AG08396 (cell line): ENCODE data around the gene SLC25A51.
"Not testable (repeated sequence)": the region's sequence is repeated elsewhere in the genome, so short reads cannot be mapped to it uniquely, and the experiment has no call there.

ENCODE experiments used
- DNase-seq: peaks from one replicate; pipeline ENCODE4 v3.0.0; 2012; ENCODE audit warnings: low spot score, mixed read lengths

The SLC25A51 gene

GRCh38 chr9:37904445-37905130, 661 bp upstream of the SLC25A51 start:
- DNase-seq, result peak; percentile 44

DNA sequence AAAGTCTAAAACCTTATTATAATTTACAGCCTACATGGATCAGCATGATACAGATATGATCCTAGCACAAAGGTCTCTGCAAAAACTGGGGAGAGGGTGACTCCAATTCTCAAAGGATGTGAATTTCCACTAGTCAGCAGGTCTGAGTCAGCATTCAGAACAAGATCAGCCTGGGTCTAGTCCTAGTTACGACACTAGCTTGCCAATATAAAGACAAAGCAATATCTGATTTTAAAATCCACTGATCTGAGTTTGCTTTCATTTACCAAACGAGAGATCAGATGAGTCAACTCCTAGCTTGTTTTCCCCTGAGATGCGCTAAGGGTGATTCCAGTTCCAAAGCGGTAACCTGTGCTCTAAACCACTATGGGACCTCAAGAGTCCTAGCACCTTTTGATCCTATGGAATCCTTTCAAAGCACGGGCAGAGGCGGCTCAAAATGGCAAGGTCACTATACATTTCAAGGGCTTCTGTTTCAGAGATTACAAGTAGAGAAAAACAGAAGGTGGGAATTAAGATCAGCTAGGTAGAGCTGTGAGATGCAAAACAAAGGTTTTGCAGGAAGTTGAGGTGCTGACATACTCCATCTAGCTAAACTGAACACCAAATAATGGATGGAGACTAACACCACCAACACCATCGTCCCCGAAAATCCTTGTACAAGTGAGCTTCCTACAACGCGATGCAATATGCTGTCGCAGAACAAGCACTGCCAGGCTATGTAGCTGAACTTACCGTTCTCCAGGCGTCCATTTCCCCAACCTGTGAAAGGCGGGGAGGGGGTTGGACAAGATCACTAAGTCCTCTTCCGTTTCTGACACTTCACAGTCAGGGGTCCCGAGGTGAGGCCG, 906 bp downstream of the SLC25A51 start:
- peak; percentile 49 for DNase-seq

DNA sequence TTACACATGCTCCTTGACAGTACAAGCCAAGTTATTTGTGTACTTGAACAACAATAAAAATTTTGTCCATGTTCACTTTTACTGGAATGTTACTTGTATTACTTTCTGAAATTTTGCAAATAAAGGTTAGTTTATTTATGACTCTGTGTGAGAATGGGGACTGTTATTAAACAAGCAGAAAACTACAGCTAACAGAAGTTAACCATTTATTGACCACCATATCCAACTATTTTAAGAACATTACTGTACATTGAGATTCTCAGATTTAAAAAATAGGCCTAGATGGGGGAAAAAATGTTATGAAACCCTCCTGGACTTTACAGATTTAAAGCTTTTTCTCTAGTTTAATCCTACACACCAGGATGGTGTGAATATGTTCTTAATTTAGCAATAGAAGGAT, 1.8 kb downstream of the SLC25A51 start:
- DNase-seq, result no peak

- peak; percentile 55 for DNase-seq
Measured at GRCh38 chr9:37899041-37899440, 4.9 kb downstream of the SLC25A51 start.

DNA sequence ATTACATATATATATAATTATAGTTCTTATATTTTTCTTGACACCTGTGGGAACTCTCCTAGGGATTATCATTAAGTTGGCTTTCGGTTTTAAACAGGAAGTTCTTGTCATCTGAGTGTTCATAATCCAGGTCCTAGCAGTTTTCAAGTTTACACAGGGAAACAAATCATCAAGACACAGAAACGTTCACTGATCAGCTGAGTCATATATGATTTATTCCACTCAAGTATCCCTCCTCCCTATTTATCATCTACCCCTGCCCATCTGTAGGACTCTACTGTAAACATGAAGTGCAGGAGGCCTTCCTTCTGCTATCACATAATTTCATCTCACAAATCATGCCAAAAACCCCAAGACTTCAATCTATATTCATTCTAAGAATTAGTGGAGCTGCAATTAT, 6.3 kb downstream of the SLC25A51 start:
- peak; percentile 30 for DNase-seq

DNA sequence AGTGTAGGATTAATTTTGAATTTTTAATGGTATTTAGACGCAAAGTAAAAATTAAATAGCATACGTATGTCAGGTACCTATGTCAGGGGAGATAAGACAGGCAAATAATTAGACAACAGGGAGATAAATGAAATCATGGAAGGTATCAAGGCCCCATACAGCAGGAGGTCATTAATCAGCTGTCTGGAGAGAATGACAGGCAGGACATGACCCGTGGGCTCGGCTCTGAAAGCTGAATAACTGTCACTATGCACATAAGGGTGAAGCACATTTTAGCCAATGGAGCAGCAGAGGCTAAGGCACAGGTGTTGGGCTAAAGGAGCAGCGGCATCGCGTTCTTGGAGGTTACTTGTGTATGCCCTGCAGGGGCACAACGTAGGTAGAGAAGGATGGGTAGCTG, 11.9 kb downstream of the SLC25A51 start:
- no peak for DNase-seq

- DNase-seq, result not testable (repeated sequence)
Measured at GRCh38 chr9:37891042-37891441, 12.9 kb downstream of the SLC25A51 start.

- no peak for DNase-seq
Measured at GRCh38 chr9:37889536-37889935, 14.4 kb downstream of the SLC25A51 start.

DNA sequence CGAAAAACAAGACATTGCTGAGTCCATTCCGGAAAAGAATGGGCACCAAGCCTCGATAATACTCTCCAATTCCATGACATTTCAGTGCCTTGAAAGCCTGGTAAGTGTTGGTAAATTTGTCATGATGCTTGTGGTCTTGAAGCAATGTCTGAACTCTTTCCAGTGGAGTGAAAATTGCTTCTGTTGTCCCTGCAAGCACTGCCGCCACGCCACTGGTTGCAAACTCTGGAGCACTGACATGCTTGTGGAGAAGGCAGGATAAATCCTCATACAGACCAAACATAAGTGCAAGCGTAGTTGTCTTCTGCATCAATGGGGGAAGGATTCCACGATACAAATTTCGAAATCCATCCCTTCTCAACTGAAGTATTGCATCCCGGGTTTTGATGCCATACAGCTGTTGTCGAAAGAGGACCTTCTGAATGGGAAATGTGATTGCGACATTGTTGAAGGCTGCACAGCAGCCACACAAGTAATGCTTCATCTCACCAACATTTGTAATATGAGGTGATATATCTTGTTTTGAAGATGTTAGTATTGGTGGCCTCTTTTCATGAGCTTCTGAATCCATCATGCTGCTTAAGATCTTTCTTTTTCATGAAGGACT, 15.8 kb downstream of the SLC25A51 start:
- not testable (repeated sequence) for DNase-seq

DNA sequence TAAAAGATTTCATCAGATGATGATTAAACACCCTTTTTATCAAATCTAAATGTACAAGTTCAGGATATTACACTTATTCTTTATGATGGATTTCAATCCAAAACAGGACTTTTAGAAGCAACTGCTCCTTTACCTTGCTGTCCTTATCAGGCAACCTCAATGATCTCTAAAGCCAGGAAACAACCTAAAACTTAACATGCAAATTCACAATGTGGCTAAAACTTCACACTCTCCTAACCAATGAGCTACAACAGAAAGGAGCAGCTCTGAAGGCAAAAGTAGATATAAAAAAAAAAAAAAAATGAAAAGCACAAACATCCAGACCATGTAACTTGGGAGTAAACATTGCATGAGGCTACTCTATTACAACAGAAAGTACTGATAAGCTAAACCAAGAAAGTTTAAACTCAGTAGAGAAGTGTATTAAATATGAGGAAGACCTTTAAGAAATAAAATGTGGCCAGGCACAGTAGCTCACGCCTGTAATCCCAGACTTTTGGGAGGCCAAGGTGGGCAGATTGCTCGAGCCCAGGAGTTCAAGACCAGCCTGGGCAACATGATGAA, 22.9 kb downstream of the SLC25A51 start:
- DNase-seq, result no peak

DNA sequence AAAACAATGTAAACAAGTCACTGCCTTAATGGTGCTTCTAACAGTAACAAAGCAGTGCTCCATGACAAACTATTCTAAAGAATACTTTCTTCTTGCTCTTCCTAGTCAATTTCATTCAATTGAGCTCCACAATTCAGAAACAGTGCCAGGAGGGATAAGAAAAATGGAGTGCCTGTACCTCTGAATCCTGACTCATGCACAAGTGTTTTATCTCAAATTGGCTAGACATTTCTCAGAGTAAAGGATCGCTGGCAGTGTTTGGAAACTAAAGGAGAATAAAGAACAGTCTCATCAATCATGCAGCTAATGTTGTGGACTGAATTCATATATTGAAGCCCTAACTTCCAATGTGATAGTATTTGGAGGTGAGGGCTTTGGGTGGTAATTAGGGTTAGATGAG, 27.6 kb downstream of the SLC25A51 start:
- DNase-seq, result no peak

- no peak for DNase-seq
Measured at GRCh38 chr9:37873955-37874354, 30.0 kb downstream of the SLC25A51 start.

DNA sequence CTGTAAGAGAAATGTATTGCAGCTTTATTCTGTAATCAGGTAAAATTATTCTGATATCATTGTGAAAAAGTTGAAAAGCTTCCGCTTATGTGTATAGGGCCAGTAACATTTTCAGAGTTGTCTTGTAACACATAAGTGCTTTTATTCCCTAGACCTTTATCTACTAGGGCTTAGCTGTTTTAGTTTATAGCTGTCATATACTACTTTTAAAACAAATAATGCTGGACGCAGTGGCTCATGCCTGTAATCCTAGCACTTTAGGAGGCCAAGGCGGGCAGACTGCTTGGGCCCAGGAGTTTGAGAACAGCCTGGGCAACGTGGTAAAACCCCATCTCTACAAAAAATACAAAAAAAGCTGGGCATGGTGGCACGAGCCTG, 33.1 kb downstream of the SLC25A51 start:
- no peak for DNase-seq

DNA sequence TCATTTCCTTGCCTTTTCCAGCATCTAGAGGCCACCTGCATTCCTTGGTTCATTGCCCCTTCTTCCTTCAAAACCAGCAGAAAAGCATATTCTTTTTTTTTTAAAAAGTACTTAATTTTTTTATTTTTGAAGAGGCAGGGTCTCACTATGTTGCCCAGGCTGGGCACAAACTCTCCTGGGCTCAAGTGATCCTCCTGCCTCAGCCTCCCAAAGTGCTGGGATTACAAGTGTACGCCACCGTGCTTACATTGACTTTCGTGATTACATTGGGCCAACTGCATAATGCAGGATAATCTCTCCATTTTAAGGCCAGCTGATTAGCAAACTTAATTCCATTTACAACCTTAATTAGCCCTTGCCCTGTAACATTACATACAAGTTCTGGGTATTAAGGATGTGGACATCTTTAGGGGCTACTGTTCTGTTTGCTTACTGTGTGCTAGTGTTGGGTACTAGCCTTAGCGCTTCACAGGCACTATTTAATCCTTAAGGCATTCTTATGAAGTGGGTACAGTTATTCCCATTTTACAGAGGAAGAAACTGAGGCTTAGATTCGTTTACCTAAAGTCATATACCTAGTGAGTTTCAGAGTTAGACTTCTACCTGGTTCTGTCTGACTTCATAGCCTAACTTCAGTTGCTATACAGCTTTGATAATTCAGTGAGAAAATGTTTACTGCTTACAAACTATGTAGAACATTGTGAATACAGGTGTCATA, 33.7 kb downstream of the SLC25A51 start:
- no peak for DNase-seq

GRCh38 chr9:37862530-37862929, 41.4 kb downstream of the SLC25A51 start:
- no peak for DNase-seq

- DNase-seq, result no peak
Measured at GRCh38 chr9:37859043-37859442, 44.9 kb downstream of the SLC25A51 start.

GRCh38 chr9:37856551-37856950, 47.4 kb downstream of the SLC25A51 start:
- no peak for DNase-seq

- DNase-seq, result no peak
Measured at GRCh38 chr9:37852222-37852621, 51.7 kb downstream of the SLC25A51 start.

DNA sequence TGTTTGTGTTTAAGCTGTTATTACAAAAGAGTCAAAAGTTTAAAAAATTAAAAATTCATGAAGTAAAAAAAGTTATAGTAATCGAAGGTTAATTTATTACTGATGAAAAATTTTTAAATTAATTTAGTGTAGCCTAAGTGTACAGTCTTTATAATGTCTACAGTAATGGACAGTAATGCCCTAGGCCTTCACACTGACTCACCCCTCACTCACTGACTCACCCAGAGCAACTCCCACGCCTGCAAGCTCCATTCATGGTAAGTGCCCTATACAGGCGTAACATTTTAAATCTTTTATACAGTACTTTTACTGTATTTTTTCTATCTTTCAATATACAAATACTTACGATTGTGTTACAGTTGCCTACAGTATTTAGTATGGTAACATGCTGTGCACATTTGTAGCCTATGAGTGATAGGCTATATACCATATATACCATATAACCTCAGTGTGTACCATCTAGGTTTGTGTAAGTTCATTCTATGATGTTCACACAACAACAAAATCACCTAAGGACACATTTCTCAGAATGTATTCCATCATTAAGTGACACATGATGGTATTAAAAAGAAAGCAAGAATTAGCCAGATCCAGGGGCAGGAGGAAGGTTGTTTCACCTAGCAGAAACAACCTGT, 63.2 kb downstream of the SLC25A51 start:
- peak; percentile 35 for DNase-seq

DNA sequence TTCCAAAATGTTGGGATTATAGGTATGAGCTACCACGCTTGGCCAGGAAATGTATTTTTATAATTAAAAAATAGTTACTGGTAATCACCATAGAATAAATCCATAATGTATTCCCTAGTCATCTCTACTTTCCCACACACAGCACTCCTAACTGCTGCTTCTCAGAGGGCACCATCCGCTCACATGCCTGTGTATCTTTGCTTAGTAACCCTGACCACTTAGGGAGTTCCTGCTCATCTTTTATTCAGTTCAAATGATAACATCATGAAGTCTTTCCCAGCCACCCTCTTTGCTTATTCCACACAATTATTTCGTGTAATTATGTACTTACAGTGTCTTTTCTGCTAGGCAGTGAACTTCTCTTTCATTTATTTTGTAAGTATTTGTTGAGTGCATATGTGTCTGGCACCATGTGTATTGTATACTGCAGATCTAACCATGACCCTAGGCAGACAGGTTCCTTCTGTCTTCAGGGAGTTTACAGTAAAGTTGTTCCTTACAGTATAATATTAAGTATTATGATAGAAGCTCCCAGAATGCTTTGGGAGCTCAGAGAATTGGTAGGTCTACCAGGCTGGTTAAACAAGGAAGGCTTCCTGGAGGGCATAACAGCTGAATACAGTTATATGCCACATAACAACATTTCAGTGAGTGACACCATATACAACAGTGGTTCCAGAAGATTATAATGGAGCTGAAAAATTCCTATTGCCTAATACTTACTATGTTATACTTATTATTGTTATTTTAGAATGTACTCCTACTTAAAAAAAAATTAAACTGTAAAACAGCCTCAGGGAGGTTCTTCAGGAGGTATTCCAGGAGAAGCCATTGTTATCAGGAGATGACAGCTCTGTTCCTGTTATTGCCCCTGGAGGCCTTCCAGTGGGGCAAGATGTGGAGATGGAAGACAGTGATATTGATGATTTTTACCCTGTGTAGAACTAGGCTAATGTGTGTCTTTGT, 64.1 kb downstream of the SLC25A51 start:
- DNase-seq, result no peak
